Measurements from ENCODE around the gene HES6.

- TF ChIP-seq CTCF (conservative IDR thresholded peaks at IDR 0.05; ENCODE audit: low read depth in 2 of 2) (no peak), REST (IDR thresholded peaks at IDR 0.05; ENCODE audit: unreplicated experiment) (no peak), EZH2phosphoT487 (IDR thresholded peaks at IDR 0.05; ENCODE audit: unreplicated experiment) (no peak)
These were observed 15.3 kb downstream of the HES6 start for GRCh38 chr2:238224356-238225035.

All from GM23338 (cell line).